Neural cell (in vitro differentiated cells): ENCODE results near the gene FBP1.

Experiments used
- EZH2 ChIP-seq: fragments of 200-600, 300-800 bp; shearing (Covaris generic), sonication (generic); IDR thresholded peaks from 2 replicates; pipeline ENCODE4 v1.6.1; 2014; ENCODE audit warnings: antibody characterized with exemption, low read length, borderline replicate concordance, mild to moderate bottlenecking; ENCODE audit not compliant: insufficient read depth, poor library complexity, severe bottlenecking
- POLR2AphosphoS5 ChIP-seq: IDR thresholded peaks from 2 replicates; pipeline ENCODE4 v1.6.1; 2012
- RAD21 ChIP-seq: fragments of 450-650 bp; conservative IDR thresholded peaks from 2 replicates; pipeline ENCODE4 v1.6.1; 2014; ENCODE audit warnings: antibody characterized with exemption, mild to moderate bottlenecking, moderate library complexity
- REST ChIP-seq: IDR thresholded peaks from 2 replicates; pipeline ENCODE4 v1.6.1; 2012; ENCODE audit warnings: borderline replicate concordance
- TF ChIP-seq, protein P1 (sequence below): fragments of 450-650 bp; IDR thresholded peaks from 2 replicates; pipeline ENCODE4 v1.5.1; 2014; ENCODE audit warnings: antibody characterized with exemption, mild to moderate bottlenecking, moderate library complexity; ENCODE audit not compliant: poor library complexity, severe bottlenecking

- TF ChIP-seq EZH2 (no peak), POLR2AphosphoS5 (no peak), REST (no peak), RAD21 (no peak)
- TF ChIP-seq, protein P1, sequence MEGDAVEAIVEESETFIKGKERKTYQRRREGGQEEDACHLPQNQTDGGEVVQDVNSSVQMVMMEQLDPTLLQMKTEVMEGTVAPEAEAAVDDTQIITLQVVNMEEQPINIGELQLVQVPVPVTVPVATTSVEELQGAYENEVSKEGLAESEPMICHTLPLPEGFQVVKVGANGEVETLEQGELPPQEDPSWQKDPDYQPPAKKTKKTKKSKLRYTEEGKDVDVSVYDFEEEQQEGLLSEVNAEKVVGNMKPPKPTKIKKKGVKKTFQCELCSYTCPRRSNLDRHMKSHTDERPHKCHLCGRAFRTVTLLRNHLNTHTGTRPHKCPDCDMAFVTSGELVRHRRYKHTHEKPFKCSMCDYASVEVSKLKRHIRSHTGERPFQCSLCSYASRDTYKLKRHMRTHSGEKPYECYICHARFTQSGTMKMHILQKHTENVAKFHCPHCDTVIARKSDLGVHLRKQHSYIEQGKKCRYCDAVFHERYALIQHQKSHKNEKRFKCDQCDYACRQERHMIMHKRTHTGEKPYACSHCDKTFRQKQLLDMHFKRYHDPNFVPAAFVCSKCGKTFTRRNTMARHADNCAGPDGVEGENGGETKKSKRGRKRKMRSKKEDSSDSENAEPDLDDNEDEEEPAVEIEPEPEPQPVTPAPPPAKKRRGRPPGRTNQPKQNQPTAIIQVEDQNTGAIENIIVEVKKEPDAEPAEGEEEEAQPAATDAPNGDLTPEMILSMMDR, result no peak
Measured at GRCh38 chr9:94593459-94594345, 45.6 kb downstream of the FBP1 start, which contains the start of gene FBP2.
